HS-5 (cell line): ENCODE results near the gene SLC4A5.

ENCODE experiments used
- DNase-seq: peaks from one replicate; pipeline ENCODE4 v3.0.0-alpha.2; 2012; ENCODE audit warnings: low read depth

SLC4A5 gene

DNA sequence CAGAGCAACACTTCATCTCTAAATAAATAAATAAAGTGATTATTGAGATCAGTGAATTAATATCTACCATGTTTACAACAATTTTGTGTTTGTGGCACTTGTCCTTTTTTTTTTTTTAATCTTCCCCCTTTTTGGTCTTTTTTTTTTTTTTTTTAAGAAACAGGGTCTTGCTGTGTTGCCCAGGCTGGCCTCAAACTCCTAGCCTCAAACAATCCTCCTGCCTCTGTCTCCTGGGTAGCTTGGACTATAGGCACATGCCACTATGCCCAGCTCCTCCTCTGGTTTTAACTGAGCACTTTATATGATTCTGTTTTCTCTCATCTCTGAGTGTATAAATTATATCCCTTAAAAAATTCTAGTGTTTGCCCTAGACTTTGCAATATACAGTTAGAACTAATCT lies 30.3 kb downstream of the SLC4A5 start:
- DNase-seq: no peak

DNA sequence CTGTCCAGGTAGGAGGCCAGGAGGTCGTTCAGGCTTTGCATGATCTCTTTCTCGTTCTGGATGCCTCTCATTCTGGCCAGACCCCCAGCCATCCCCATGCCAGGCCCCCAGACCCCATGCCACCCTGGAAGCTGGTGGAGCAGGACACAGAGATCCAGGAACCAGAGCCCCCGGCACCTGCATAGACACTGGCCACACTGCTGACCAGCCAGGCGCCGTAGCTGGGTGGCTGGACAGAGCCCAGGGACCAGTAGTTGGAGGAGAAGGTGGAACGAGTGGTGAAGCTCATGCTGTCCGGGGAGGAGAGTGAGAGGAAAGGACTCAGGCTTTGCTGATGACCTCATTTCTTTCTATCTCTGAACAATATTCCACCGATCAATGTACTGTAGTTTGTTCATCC lies 35.5 kb downstream of the SLC4A5 start:
- no peak for DNase-seq

DNA sequence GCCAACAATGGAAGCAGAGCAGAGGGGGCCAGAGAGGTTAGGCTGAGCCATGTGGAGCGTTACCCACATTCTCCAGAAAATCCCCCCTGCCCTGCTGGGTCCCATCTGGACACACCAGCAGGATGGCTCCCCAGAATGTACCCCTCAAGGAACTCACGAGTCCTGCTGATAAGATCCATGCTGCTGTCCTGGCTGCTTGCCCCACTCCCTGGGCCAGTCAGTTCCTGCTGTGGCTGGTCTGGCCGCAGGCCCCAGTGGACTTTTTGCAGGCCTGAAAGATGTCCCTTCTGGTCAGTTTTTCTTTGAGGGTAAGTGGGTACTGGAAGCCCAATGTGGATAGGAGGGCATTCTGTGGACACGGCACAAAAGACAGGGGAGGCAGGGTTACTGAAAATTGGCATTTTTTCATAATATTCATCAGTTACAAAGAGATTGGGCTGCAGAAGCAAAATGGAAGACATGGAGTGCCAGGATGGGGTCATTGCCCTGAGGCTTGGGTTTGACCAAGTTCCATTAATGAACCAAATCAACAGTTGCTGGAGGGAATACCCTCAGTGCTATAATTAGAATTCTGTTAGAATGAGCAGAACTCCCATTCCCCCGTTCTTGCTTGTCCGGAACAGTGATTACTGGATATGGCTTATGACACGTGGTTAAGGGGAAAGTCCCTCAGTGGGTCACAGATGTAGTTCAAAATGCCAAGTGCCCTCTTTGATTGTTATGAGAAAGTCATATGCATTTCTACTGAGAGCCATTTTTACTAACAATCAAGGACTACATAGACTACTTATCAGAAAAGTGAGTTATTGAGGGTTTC lies 38.7 kb downstream of the SLC4A5 start:
- no peak for DNase-seq

DNA sequence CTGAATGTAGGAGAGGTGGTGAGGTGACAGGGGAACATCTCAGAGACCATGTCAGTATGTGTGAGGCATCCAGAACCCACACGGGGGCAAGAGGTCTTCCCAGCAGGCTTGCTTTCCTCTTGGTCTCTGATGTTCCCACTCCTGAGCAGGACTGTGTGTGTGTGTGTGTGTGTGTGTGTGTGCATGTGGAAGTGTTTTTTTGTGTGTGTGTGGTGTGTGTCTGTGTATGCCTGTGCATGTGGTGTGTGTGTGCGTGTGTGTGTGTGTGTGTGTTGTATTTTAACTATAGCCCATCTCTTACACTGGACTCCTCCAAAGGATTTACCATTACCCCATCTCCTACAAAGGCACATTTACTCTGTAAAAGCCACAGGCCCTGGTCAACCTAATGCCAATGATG lies 40.4 kb downstream of the SLC4A5 start:
- no peak for DNase-seq

DNA sequence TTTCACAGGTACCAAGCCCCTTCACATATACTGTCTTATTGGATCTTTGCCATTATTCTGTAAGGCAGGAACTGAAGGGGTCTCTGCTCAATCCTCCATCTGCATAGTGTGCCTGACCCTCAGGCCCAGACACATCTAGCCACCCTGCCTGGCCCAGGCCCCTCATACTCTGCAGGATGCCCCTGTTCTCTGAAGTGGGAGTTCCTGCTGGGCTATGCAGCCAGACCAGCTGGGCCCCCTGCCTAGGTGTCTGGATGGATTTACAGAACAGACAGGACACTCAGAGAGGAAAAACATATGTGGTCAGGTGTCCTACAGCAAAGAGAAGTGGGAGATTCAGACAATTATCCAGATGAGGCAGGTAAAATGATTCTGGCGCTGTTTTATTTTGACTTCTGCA lies 42.0 kb downstream of the SLC4A5 start:
- DNase-seq: no peak

DNA sequence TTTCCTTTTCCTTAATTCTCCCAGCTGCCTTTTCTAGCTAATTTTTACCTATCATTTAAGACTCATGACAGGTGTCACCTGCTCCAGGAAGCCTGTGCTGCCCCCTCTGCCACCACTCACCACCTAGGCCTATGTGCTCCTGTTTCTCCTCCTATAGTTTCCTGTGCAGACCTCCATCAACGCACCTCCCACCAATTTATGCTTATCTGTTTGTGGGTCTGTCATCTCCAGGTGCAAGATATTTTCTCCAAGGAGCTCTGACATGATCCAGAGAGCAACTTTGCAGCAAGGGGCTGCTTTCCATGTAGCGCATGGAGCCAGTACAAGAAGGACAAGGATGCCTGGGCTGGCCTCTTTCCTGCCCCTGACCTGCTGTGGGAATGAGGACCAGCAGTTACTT lies 42.7 kb downstream of the SLC4A5 start:
- DNase-seq: no peak

DNA sequence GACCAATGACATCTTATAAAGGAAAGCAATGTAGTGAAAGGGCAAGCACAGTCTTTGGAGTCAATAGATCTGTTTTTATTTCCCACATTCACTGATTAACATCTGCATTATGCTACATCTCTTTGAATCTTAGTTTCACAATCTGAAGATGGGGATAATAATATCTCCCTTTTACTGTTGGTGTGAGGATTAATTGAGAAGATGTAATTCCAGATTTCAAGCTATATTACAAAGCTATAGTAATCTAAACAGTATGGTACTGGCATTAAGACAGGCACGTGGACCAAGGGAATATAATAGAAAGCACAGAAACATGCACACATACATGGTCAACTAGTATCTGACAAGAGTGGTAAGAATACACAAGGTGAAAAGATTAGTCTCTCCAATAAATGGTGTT lies 45.3 kb downstream of the SLC4A5 start:
- DNase-seq: no peak

DNA sequence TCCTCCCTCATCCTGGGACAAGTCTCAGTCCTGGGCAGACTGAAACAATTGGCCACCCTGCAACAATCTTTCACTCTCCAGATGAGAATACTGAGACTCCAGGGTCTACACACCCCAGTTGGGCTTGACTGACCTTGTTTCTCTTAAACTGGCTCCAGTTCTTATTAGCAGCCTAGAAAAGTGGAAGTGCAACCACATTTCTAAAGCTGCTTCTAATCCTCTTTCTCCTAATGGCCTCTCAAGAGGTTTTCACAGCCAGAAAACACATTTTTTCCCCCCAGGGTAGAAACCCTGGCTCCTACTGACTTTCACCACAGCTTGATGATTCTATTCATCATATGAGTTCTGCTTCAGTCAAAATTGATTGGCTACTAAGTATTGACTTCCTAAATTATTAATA lies 45.8 kb downstream of the SLC4A5 start:
- no peak for DNase-seq

DNA sequence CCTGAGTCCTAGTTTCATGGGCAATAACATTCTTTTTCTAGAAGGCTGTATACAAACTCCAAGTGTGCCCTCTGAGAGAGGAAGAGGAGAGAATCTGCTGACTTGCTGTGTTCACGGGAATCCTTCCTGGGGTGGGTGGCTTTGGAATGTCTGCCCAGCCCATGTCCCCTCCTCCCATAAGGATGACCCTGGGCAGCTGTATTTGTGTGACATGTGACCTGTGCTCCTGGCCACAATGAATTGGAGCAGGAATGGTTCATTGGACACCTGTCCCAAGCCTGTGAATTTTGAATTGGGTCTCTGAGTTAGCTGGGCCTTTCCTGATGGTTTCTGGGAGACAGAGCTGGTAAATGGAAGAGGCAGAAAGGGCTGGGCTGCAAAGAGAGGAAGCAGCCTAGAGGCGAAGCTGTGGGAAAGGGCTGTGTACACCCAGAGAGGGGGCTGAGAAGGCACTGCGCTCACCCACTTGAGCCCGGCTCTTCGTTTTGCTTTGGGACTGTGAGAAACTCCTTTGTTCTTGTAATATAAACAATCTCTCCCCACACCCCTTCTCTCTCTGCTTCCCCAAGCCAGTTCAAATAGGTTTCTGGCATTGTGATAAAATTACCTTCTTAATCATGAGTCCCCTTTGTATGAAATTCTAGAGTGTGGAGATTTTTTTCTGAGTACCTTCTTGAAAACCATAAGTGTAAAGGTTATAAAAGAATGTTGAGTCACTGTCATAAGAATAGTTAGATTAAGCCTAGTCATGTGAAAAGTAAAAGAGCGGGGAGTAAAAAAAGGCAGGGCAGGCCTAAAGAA lies 49.8 kb downstream of the SLC4A5 start:
- DNase-seq: no peak

DNA sequence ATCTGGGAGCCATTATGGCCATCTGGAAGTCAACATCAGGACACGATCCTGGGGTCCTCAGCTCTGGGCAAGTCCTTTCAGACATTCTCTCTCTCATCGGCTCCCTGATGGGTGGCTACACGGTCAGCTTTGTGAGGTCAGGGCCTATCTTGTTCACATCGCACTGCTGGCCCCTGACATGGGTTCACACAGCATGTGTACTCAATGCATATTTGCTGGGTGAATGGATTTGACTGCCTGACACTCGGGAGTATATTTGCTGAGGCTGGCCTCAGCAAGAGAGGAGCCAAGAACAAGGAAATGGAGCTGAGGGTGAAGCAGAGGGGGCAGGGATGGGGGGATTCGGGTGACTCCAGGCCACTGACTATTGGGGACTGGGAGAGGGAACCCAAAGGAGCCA lies 50.5 kb downstream of the SLC4A5 start:
- DNase-seq: no peak

DNA sequence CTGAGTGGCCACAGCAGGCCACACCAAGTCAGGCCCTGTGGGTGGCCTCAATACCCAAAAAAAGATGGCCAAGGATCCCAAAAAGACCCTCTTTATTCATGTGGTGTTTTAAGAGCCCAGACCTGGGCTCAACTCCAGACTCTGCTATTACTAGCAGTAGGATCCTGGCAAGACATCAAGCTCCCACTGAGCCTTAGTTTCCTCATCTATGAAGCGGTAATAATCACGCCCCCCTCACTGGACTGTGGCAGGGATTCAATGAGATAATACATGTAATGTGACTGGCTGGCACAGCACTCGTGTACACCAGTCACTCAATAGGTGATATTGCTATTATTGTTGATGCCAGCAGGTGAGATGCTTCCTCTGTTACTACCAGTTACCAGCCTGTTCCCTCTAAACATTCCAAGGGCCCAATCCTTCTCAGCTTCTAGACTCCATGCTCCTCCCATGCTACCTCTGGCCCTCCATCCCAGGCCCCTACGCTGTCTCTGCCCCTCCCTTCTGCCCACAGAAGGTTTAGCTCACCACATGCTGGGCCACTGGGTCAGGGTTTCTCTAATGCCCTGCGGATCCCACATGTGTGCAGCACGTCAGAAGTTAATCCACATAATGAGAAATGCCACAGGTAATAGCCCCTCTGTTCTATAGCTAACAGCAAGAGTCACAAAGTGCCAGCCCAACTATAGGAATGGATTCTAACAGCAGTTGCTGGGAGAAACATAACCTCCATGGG lies 51.2 kb downstream of the SLC4A5 start:
- DNase-seq: no peak

DNA sequence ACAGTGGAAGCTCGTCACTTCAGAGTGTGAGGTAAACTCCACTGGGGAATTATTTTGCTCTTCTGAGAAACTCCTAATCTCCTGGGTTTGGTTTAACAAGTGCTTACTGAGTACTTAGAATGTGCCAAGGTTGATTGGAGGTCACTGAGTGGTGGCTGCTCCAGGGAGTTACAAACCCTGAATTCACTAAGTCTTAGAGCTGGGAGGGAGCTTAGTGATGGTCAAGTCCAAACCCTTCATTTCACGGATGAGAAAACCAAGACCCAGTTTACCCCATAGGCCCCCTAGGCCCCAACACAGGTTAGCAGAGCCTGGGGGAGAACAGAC lies 52.0 kb downstream of the SLC4A5 start:
- DNase-seq: no peak

DNA sequence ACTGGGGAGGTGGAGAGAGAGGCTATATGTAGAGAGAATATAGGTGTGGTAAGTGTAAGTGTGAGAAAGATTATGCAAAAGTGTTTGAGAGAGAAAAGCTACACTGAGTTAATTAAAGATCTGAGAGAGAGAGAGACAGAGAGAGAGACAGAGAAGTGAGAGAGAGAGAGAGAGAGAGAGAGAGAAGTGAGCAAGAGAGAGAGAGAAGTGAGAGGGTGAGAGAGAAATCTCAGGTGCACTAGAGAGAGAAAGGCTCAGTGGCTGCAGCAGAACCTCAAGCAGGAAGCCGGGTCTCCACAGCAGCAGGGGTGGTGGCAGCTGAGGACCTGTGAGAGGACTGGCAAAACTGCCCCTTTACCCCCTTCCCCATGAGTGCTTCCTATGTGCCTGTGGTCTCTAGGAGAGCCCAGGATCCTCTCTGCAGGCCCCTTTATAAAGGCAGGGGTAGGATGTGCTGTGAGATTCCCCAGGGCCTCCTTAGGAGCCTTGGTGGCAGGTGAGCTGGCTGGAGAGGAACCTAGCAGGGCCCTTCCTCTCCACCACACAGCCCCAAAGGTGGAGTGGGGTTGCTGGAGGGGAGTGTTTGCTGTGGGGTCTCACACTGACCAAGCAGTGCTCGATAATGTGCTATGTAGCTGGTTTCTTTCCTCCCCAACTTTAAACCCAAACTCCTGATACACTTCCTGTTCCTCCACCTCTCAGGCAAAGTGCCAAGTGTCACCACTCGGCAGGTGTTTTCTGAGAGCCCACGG lies 52.6 kb downstream of the SLC4A5 start:
- DNase-seq: no peak

DNA sequence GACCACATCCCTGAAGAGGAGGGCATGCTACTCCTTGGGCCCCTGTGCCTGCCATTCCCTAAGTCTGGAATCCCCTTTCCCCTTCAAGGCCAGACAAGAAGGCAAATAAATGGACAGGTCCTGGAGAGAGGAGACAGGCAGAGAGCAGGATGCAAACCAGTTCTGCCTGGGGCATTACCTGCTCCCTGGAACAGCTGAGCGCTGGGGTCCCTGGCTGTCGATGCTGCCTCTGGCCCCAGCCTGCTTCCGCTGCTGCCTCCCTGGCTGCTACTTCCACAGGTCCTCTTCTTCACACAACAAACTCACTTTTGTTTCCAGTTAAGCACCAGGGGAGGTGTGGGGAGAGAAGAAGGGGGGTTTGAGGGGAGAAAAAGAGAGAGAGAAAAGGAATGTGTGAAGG lies 53.1 kb downstream of the SLC4A5 start:
- DNase-seq: no peak

DNA sequence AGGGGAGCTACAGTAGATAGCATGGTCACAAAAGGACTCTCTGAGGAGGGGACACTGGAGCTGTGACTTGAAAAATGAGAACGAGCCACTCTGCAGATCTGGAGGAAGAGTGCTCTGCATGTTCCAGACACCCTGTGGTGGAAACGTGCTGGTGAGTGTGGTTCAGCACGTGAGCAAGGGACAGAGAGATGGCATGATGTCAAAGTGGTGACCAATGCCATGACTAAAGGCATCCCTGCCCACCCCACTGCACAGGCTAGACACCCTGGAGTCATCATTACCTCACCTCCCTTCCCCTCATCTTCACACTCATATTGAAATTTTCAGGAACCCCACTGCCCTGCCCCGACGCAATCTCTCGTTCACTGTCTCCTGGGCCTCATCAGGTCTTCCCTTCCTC lies 56.5 kb downstream of the SLC4A5 start:
- DNase-seq: no peak

DNA sequence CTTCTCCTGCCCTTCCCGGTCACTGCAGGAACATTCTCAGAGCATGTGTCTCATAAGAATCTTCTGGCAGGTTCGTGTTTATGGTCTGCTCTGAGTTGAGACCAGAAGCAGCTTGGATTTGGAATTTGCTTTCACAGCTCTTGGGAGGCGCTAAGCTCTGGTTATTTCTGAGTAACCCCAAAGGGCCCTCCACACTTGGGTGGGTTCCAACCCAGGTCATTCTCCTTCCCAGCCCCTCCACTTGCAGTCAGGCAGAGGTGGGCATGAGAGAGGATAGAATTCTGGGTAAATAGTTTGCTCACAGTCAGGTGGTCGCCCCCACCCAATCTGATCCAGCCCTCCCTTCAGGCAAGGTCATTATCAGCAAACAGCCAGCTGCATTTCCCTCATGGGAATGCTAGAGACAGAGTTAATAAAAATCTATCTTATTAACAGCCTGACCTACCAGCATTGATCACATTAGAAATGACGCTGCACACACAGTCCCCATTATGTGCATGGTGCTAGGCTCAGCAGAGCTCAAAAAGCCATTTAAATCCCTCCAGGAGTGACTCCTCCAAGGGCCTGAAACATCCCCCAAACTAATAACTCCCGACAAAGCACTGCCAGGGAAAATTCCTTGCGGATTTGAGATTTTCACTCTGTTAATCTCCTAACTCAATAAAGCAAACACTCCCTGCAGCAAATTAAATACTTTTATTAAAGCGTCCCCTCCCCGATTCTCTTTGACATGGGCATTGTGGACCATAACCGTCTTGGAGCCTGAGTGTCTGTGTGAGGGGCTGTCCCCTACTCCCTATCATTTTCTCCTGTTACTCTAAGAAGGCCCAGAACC lies 61.9 kb downstream of the SLC4A5 start:
- DNase-seq: no peak

DNA sequence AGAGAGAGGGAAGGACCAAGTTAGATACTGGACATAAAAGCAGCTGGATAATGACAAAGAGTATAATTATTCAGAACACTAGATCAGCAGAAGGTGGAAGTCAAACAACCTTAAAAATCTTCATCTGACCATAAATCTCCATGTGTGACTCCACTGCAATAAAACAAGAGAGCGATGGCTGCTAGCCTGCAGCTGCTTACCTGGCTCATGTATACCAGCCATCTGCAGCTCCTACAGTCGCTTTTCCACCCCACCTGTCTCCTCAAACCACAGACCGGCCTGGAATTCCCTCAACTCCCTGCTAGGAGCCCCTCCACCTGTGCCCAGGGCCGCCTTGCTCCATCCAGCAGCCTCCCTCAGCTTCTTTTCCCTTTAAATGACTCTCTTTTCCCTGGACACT lies 64.5 kb downstream of the SLC4A5 start:
- DNase-seq: no peak

DNA sequence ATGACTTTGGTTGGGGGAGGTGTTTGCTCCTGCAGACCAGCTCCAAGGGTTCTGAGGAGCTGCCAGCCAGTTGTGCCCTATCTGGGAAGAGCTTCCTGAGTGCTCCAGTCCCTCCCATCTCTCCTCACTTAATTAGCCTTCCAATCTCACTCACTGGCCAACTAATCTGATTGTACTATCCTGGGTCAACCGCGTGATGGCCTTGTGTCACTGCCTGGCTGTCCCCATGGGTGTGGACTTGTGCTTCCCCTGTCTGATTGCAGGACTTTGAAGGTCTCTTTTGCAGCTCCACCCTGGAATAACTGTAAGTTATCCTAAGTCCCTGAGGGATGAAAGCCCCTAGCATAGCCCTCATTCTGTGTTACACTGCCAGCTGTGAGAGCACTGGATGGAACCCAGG lies 65.0 kb downstream of the SLC4A5 start:
- no peak for DNase-seq

DNA sequence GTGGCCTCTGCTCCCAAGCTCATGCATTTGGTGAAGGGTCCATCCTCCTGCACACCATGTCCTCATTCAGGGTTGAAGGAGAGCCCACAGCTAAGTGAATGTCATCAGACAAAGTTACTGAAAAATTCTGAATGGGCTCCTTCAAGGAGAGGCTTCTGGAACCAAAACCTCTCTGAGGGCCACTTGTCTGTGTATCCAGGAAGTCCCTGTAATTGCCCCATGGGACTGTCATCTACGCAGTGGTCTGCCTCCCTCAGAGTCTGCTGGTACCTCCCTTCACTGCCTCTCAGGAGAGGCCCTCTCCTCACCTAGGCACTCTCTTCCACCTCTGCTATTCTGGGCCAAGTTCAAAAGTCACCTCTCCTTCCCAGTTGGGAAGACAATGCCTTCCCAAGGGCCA lies 68.0 kb downstream of the SLC4A5 start:
- no peak for DNase-seq

DNA sequence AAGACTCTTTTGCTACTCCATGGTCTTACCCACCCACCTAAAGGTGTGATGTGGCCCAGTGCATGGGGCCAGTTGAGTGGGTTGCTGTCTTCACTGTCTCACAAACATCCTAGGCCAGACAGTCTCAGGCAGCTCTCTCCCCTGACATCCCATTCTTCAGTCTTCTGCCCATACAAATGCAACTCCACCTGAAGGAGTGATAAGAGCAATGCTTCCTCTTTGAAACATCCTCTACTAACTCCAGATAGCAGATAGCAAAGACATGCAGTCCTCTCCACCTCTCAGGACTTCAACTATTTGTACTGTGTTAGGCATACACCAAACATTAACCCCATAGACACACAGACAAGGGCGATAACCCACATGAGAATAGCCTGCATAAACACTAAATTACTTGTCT lies 73.5 kb downstream of the SLC4A5 start:
- DNase-seq: no peak

DNA sequence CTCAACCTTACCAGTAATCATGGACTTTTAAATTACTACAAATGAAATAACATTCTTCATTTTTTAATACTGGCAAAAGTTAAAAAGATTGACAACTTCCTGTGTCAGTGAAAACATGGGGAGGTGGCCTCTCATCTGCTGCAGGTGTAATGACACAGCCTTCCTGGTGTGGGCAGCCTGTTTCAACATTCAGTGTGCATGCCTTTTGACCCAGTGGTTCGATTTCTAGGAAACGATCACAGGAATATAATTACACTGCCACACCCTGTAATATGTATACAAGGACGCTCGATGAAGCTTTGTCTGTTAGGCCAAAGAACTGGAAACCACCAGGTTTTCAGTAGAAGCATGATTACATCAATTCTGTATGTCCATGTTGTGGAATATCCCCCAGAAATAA lies 76.1 kb downstream of the SLC4A5 start:
- DNase-seq: no peak
